Neural cell (in vitro differentiated cells): Measurements from ENCODE around the gene VIT. TPM values are rescaled to one million over a fixed set of nuclear protein-coding genes. Genes with fewer than 3 reads are reported as not detected.

Experiments used
- H2AFZ ChIP-seq: fragments of 200-600, 300-800 bp; sonication (generic), shearing (Covaris generic); 2 replicates; pipeline ENCODE4 v1.6.0; 2014; ENCODE audit warnings: low read depth, mild to moderate bottlenecking, antibody characterized with exemption, low read length, moderate library complexity
- H3F3A ChIP-seq: fragments of 200-600 bp; shearing (Covaris generic); 2 replicates; pipeline ENCODE4 v1.6.1; 2016; ENCODE audit warnings: mild to moderate bottlenecking, moderate library complexity, mixed read lengths, antibody characterized with exemption, low read length; ENCODE audit not compliant: insufficient read depth, poor library complexity, severe bottlenecking
- H3K27ac ChIP-seq: fragments of 200-600, 300-800 bp; sonication (generic), shearing (Covaris generic); 2 replicates; pipeline ENCODE4 v1.5.1; 2014; ENCODE audit warnings: mild to moderate bottlenecking, low read length, moderate library complexity
- H3K27me3 ChIP-seq: fragments of 300-800, 200-600 bp; sonication (generic), shearing (Covaris generic); 2 replicates; pipeline ENCODE4 v1.6.0; 2014; ENCODE audit warnings: mild to moderate bottlenecking, low read depth, low read length, moderate library complexity; ENCODE audit not compliant: insufficient read depth
- H3K36me3 ChIP-seq: fragments of 300-800, 200-600 bp; sonication (generic), shearing (Covaris generic); 2 replicates; pipeline ENCODE4 v1.5.1; 2014; ENCODE audit warnings: mild to moderate bottlenecking, antibody characterized with exemption, low read length, moderate library complexity; ENCODE audit not compliant: insufficient read depth
- H3K4me2 ChIP-seq: fragments of 300-800, 200-600 bp; sonication (generic), shearing (Covaris generic); 2 replicates; pipeline ENCODE4 v1.6.0; 2014; ENCODE audit warnings: mild to moderate bottlenecking, low read length
- H3K4me3 ChIP-seq: fragments of 300-800, 200-600 bp; sonication (generic), shearing (Covaris generic); 2 replicates; pipeline ENCODE4 v1.5.1; 2014; ENCODE audit warnings: mild to moderate bottlenecking, low read length, moderate library complexity
- H3K79me2 ChIP-seq: fragments of 200-600 bp; shearing (Covaris generic); replicated peaks from 2 replicates; pipeline ENCODE4 v1.6.0; 2014; ENCODE audit warnings: mild to moderate bottlenecking, low read length, moderate library complexity; ENCODE audit not compliant: insufficient read depth
- H3K9ac ChIP-seq: fragments of 300-800, 200-600 bp; sonication (generic), shearing (Covaris generic); 2 replicates; pipeline ENCODE4 v1.6.1; 2016; ENCODE audit warnings: mild to moderate bottlenecking, low read length, mixed read lengths
- H3K9me2 ChIP-seq: fragments of 200-600 bp; shearing (Covaris generic); 2 replicates; pipeline ENCODE4 v1.6.1; 2016; ENCODE audit warnings: mild to moderate bottlenecking, low read length, mixed read lengths; ENCODE audit not compliant: insufficient read depth
- H3K9me3 ChIP-seq: fragments of 200-600, 300-800 bp; sonication (generic), shearing (Covaris generic); 2 replicates; pipeline ENCODE4 v1.6.1; 2016; ENCODE audit warnings: mild to moderate bottlenecking, mixed run types, low read length, moderate library complexity, mixed read lengths
- H4K20me1 ChIP-seq: fragments of 200-600 bp; shearing (Covaris generic); 2 replicates; pipeline ENCODE4 v1.6.1; 2016; ENCODE audit warnings: mild to moderate bottlenecking, mixed run types; ENCODE audit not compliant: insufficient read depth
- EP300 ChIP-seq: fragments of 450-650 bp; conservative IDR thresholded peaks from 2 replicates; pipeline ENCODE4 v1.6.1; 2014; ENCODE audit warnings: antibody characterized with exemption, mild to moderate bottlenecking, moderate library complexity; ENCODE audit not compliant: poor library complexity, severe bottlenecking
- EZH2 ChIP-seq: fragments of 200-600, 300-800 bp; shearing (Covaris generic), sonication (generic); IDR thresholded peaks from 2 replicates; pipeline ENCODE4 v1.6.1; 2014; ENCODE audit warnings: antibody characterized with exemption, low read length, borderline replicate concordance, mild to moderate bottlenecking; ENCODE audit not compliant: insufficient read depth, poor library complexity, severe bottlenecking
- MXI1 ChIP-seq: fragments of 450-650 bp; conservative IDR thresholded peaks from 2 replicates; pipeline ENCODE4 v1.6.1; 2014; ENCODE audit warnings: antibody characterized with exemption, mild to moderate bottlenecking; ENCODE audit not compliant: poor library complexity, severe bottlenecking
- POLR2AphosphoS5 ChIP-seq: IDR thresholded peaks from 2 replicates; pipeline ENCODE4 v1.6.1; 2012
- RAD21 ChIP-seq: fragments of 450-650 bp; conservative IDR thresholded peaks from 2 replicates; pipeline ENCODE4 v1.6.1; 2014; ENCODE audit warnings: antibody characterized with exemption, mild to moderate bottlenecking, moderate library complexity
- SMC3 ChIP-seq: fragments of 450-650 bp; conservative IDR thresholded peaks from 2 replicates; pipeline ENCODE4 v1.6.1; 2014; ENCODE audit warnings: antibody characterized with exemption, mild to moderate bottlenecking, moderate library complexity; ENCODE audit not compliant: poor library complexity
- TAF1 ChIP-seq: IDR thresholded peaks from 2 replicates; pipeline ENCODE4 v1.6.1; 2012; ENCODE audit warnings: low read depth
- polyA plus RNA-seq: library from polyadenylated mRNA; depleted of rRNA; stranded (reverse); fragments of >200 nt; gene quantifications from 2 replicates; pipeline ENCODE4 v1.2.3, GENCODE V29; 2014
- TF ChIP-seq, protein P1 (sequence below): IDR thresholded peaks from 2 replicates; pipeline ENCODE4 v1.6.1; 2012; ENCODE audit warnings: borderline replicate concordance
- TF ChIP-seq, protein P2 (sequence below): fragments of 450-650 bp; IDR thresholded peaks from 2 replicates; pipeline ENCODE4 v1.5.1; 2014; ENCODE audit warnings: antibody characterized with exemption, mild to moderate bottlenecking, moderate library complexity; ENCODE audit not compliant: poor library complexity, severe bottlenecking

VIT gene
- polyA plus RNA-seq, 1 donor from 2014 or later, result not detected

DNA sequence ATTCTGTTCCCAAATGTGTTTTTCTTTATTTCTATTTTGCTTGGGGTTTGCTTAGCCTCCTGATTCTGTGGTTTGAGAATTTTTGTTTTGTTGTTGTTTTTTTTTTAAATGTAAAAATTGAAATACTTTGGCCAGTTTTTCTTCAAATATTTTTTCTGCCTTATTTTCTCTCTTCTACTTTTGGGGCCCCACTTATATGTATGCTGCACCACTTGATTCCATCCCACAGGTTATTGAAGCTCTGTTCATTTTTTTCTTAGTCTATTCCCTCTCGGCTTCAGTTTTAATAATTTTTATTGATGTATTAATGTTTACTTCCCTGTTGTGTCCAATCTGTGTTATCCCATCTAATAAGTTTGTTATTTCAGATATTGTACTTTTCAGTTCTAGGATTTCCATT, 17.7 kb upstream of the VIT start:
- Histone ChIP-seq H3K27me3 (no peaks in the 10 kb centered on the region), H3K9me3 (no peaks in the 10 kb centered on the region), H2AFZ (no peak overlapping the region), H3K9me2 (no peaks in the 10 kb centered on the region), H3K9ac (no peak overlapping the region), H3K27ac (no peak overlapping the region), H3K36me3 (no peaks in the 10 kb centered on the region), H3F3A (no peaks in the 10 kb centered on the region), H3K4me2 (no peak overlapping the region), H3K4me3 (no peak overlapping the region), H3K79me2 (no peaks in the 10 kb centered on the region), H4K20me1 (no peaks in the 10 kb centered on the region)
- TF ChIP-seq RAD21 (no peak), SMC3 (no peak), TAF1 (no peak), POLR2AphosphoS5 (no peak)

DNA sequence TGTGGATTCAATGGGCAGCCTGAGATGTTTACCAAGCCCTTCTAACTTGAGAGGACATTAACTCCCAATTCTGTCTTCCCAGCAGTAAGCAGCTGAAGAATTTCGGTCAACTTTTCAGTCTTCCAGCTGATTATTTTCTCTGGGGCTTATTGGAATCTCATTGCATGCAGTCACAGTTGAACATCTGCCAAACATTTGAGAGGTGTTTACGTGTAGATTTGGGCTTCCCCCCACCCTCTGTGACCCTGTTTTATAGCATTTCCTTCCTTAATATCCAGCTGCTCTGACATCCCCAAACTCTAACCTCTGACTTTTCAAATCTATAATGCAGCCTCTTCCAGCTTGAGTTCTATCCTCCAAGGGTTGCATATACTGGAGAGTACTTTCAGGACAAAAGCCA, 16.5 kb upstream of the VIT start:
- Histone ChIP-seq H3K36me3 (no peaks in the 10 kb centered on the region), H3K9ac (no peak overlapping the region), H3K9me3 (no peaks in the 10 kb centered on the region), H2AFZ (no peak overlapping the region), H3K4me3 (no peak overlapping the region), H3K27ac (no peak overlapping the region), H3F3A (no peaks in the 10 kb centered on the region), H3K4me2 (no peak overlapping the region), H3K79me2 (no peaks in the 10 kb centered on the region), H3K27me3 (no peaks in the 10 kb centered on the region), H3K9me2 (no peaks in the 10 kb centered on the region), H4K20me1 (no peaks in the 10 kb centered on the region)
- TF ChIP-seq, protein P1, sequence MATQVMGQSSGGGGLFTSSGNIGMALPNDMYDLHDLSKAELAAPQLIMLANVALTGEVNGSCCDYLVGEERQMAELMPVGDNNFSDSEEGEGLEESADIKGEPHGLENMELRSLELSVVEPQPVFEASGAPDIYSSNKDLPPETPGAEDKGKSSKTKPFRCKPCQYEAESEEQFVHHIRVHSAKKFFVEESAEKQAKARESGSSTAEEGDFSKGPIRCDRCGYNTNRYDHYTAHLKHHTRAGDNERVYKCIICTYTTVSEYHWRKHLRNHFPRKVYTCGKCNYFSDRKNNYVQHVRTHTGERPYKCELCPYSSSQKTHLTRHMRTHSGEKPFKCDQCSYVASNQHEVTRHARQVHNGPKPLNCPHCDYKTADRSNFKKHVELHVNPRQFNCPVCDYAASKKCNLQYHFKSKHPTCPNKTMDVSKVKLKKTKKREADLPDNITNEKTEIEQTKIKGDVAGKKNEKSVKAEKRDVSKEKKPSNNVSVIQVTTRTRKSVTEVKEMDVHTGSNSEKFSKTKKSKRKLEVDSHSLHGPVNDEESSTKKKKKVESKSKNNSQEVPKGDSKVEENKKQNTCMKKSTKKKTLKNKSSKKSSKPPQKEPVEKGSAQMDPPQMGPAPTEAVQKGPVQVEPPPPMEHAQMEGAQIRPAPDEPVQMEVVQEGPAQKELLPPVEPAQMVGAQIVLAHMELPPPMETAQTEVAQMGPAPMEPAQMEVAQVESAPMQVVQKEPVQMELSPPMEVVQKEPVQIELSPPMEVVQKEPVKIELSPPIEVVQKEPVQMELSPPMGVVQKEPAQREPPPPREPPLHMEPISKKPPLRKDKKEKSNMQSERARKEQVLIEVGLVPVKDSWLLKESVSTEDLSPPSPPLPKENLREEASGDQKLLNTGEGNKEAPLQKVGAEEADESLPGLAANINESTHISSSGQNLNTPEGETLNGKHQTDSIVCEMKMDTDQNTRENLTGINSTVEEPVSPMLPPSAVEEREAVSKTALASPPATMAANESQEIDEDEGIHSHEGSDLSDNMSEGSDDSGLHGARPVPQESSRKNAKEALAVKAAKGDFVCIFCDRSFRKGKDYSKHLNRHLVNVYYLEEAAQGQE, result no peak
- no peak for TF ChIP-seq EZH2
- TF ChIP-seq EP300, result no peak
- no peak for TF ChIP-seq TAF1
- TF ChIP-seq, protein P2, sequence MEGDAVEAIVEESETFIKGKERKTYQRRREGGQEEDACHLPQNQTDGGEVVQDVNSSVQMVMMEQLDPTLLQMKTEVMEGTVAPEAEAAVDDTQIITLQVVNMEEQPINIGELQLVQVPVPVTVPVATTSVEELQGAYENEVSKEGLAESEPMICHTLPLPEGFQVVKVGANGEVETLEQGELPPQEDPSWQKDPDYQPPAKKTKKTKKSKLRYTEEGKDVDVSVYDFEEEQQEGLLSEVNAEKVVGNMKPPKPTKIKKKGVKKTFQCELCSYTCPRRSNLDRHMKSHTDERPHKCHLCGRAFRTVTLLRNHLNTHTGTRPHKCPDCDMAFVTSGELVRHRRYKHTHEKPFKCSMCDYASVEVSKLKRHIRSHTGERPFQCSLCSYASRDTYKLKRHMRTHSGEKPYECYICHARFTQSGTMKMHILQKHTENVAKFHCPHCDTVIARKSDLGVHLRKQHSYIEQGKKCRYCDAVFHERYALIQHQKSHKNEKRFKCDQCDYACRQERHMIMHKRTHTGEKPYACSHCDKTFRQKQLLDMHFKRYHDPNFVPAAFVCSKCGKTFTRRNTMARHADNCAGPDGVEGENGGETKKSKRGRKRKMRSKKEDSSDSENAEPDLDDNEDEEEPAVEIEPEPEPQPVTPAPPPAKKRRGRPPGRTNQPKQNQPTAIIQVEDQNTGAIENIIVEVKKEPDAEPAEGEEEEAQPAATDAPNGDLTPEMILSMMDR, result no peak
- TF ChIP-seq MXI1, result no peak
- TF ChIP-seq RAD21, result no peak
- no peak for TF ChIP-seq POLR2AphosphoS5
- TF ChIP-seq SMC3, result no peak

DNA sequence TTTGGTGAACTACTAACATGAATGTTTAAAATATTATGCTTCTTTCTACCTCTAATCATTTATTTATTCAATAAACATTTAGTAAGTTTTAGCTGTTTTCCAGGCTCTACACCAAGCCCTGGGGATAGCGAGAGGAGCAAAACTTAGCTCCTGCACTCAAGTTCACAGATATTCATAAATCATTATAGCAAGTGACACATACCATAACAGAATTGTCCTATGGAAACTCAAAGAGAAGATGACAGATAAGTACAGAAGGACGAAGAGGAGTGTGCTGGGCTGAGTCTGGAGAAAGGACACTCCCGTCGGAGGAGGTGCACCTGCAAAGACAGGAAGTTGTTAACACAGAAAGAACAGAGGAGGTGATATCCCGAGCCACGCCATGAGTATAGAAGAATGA, 13.9 kb upstream of the VIT start:
- Histone ChIP-seq H3K9ac (no peak overlapping the region), H3K27me3 (no peaks in the 10 kb centered on the region), H4K20me1 (no peaks in the 10 kb centered on the region), H3K9me2 (no peaks in the 10 kb centered on the region), H3K36me3 (no peaks in the 10 kb centered on the region), H3K4me2 (no peak overlapping the region), H3K79me2 (no peaks in the 10 kb centered on the region), H3K4me3 (no peak overlapping the region), H2AFZ (no peak overlapping the region), H3K9me3 (no peaks in the 10 kb centered on the region), H3K27ac (no peak overlapping the region), H3F3A (no peaks in the 10 kb centered on the region)
- TF ChIP-seq, protein P2, result no peak
- no peak for TF ChIP-seq MXI1
